ENCODE data around the gene MTMR2.

The MTMR2 gene

GRCh38 chr11:95788921-95789505 lies 134.9 kb downstream of the MTMR2 start:
- DNase-seq (ENCODE audit: low spot score) = no peak
- Mint-ChIP-seq H3K36me3 (ENCODE audit: low read depth) (peaks cover 50% of the 10 kb centered on the region), H3K9me3 (no peaks in the 10 kb centered on the region), H3K27me3 (ENCODE audit: low read depth) (no peaks in the 10 kb centered on the region), H3K4me3 (peak overlapping the region; percentile 96), H3K27ac (peak overlapping the region; percentile 100), H3K4me1 (ENCODE audit: low read depth) (peaks cover 44% of the 10 kb centered on the region)

Data from T-helper 2 cell treated with Interferon-gamma antibody and Interleukin-4, amounts not matched to agents 5 μg/mL and 100 μg/mL, for 36 hours (primary cell).